ENCODE measurements around the gene CLPTM1. TPM values are rescaled to one million over a fixed set of nuclear protein-coding genes. Genes with fewer than 3 reads are reported as not detected.

The CLPTM1 gene
- total RNA-seq, 1 donor from 2014 or later, result 93.2 TPM

- DNase-seq (ENCODE audit: low read depth, low spot score), result no peak
- peaks cover 10% of the 10 kb centered on the region for H3K4me1 Mint-ChIP-seq
- no peaks in the 10 kb centered on the region for H3K9me3 Mint-ChIP-seq
- no peak overlapping the region for H3K27ac Mint-ChIP-seq (ENCODE audit: unreplicated experiment)
- H3K4me3 Mint-ChIP-seq, result no peak overlapping the region
- TF ChIP-seq CTCF (conservative IDR thresholded peaks at IDR 0.05), result no peak
- H3K36me3 Mint-ChIP-seq (ENCODE audit: low read depth), result no peaks in the 10 kb centered on the region
- no peaks in the 10 kb centered on the region for H3K27me3 Mint-ChIP-seq (ENCODE audit: low read depth)
Observed at GRCh38 chr19:44931541-44931940, 23.6 kb upstream of the CLPTM1 start.

- Mint-ChIP-seq H3K27ac (ENCODE audit: unreplicated experiment) (no peak overlapping the region), H3K4me1 (peaks cover 8% of the 10 kb centered on the region), H3K27me3 (ENCODE audit: low read depth) (no peaks in the 10 kb centered on the region), H3K9me3 (no peaks in the 10 kb centered on the region), H3K36me3 (ENCODE audit: low read depth) (no peaks in the 10 kb centered on the region), H3K4me3 (no peak overlapping the region)
- DNase-seq (ENCODE audit: low read depth, low spot score), result no peak
- no peak for TF ChIP-seq CTCF (conservative IDR thresholded peaks at IDR 0.05)
Observed at GRCh38 chr19:44939668-44940067, 15.5 kb upstream of the CLPTM1 start.

GRCh38 chr19:44942067-44942571, 13.1 kb upstream of the CLPTM1 start, which contains the start of gene APOC4:
Gene APOC4, plus strand, starts transcription at chr19:44942237. Its CDS starts 41 bp downstream, at chr19:44942278.
- Mint-ChIP-seq H3K27me3 (ENCODE audit: low read depth) (no peaks in the 10 kb centered on the region), H3K9me3 (no peaks in the 10 kb centered on the region), H3K27ac (ENCODE audit: unreplicated experiment) (no peak within 1 kb of the TSS), H3K36me3 (ENCODE audit: low read depth) (no peaks in the 10 kb centered on the region), H3K4me1 (peaks cover 4% of the 10 kb centered on the region), H3K4me3 (no peak within 1 kb of the TSS)
- no peak for DNase-seq (ENCODE audit: low read depth, low spot score)
- no peak for TF ChIP-seq CTCF (conservative IDR thresholded peaks at IDR 0.05)

- Mint-ChIP-seq H3K9me3 (no peaks in the 10 kb centered on the region), H3K36me3 (ENCODE audit: low read depth) (no peaks in the 10 kb centered on the region), H3K4me3 (no peak overlapping the region), H3K4me1 (peaks cover 4% of the 10 kb centered on the region), H3K27ac (ENCODE audit: unreplicated experiment) (peak overlapping the region; percentile 52), H3K27me3 (ENCODE audit: low read depth) (no peaks in the 10 kb centered on the region)
- no peak for DNase-seq (ENCODE audit: low read depth, low spot score)
- no peak for TF ChIP-seq CTCF (conservative IDR thresholded peaks at IDR 0.05)
Observed at GRCh38 chr19:44943801-44944249, 11.4 kb upstream of the CLPTM1 start.

GRCh38 chr19:44947041-44947581, 8.1 kb upstream of the CLPTM1 start:
- H3K4me3 Mint-ChIP-seq, result no peak overlapping the region
- H3K9me3 Mint-ChIP-seq, result no peaks in the 10 kb centered on the region
- no peak for DNase-seq (ENCODE audit: low read depth, low spot score)
- no peak for TF ChIP-seq CTCF (conservative IDR thresholded peaks at IDR 0.05)
- H3K27me3 Mint-ChIP-seq (ENCODE audit: low read depth), result no peaks in the 10 kb centered on the region
- H3K4me1 Mint-ChIP-seq, result peaks cover 9% of the 10 kb centered on the region
- H3K27ac Mint-ChIP-seq (ENCODE audit: unreplicated experiment), result peak overlapping the region; percentile 92
- no peaks in the 10 kb centered on the region for H3K36me3 Mint-ChIP-seq (ENCODE audit: low read depth)
